Fibroblast of lung (primary cell): Measurements from ENCODE around the gene REXO5. TPM values are rescaled to one million over a fixed set of nuclear protein-coding genes. Genes with fewer than 3 reads are reported as not detected.

Experiments
- DNase-seq, 2 donors: peaks; one replicate each; pipeline versions ENCODE4 v3.0.0 to v3.0.0-alpha.2; 2010; ENCODE audit warnings: low read depth in 2 of 2
- H2AFZ ChIP-seq: 2 replicates; pipeline ENCODE4 v1.5.1; 2012; ENCODE audit warnings: low read length, control low read depth, inconsistent platforms
- H3K27ac ChIP-seq: 2 replicates; pipeline ENCODE4 v1.5.1; 2011; ENCODE audit warnings: low read length, control low read depth; ENCODE audit not compliant: insufficient read depth
- H3K27me3 ChIP-seq: 2 replicates; pipeline ENCODE4 v1.5.1; 2011; ENCODE audit warnings: mild to moderate bottlenecking, low read length; ENCODE audit not compliant: control insufficient read depth, insufficient read depth
- H3K36me3 ChIP-seq: 2 replicates; pipeline ENCODE4 v1.5.1; 2011; ENCODE audit warnings: low read length; ENCODE audit not compliant: control insufficient read depth, insufficient read depth
- H3K4me1 ChIP-seq: 2 replicates; pipeline ENCODE4 v1.5.1; 2011; ENCODE audit warnings: low read length; ENCODE audit not compliant: control insufficient read depth, insufficient read depth; ENCODE audit errors: extremely low read depth
- H3K4me2 ChIP-seq: 2 replicates; pipeline ENCODE4 v1.5.1; 2011; ENCODE audit warnings: low read length, control low read depth; ENCODE audit not compliant: insufficient read depth; ENCODE audit errors: extremely low read depth
- H3K4me3 ChIP-seq, 4 experiments: fragments of 200-600 bp in 1 of 4; sonication (generic) in 1 of 4; replicated peaks in 1 of 4; 2 replicates each; pipeline ENCODE4 v1.5.1; 2011 to 2016; ENCODE audit warnings: low read length in 4 of 4, low read depth in 3 of 4, mild to moderate bottlenecking in 3 of 4, control low read depth in 2 of 4, inconsistent platforms in 1 of 4, mixed read lengths in 1 of 4; ENCODE audit not compliant: insufficient read depth in 1 of 4; ENCODE audit errors: control extremely low read depth in 1 of 4
- H3K79me2 ChIP-seq: 2 replicates; pipeline ENCODE4 v1.5.1; 2012; ENCODE audit warnings: mild to moderate bottlenecking, low read length, inconsistent platforms; ENCODE audit not compliant: control insufficient read depth, insufficient read depth
- H3K9ac ChIP-seq: 2 replicates; pipeline ENCODE4 v1.5.1; 2011; ENCODE audit warnings: mild to moderate bottlenecking, low read length, control low read depth; ENCODE audit not compliant: insufficient read depth
- H3K9me3 ChIP-seq: 2 replicates; pipeline ENCODE4 v1.5.1; 2012; ENCODE audit warnings: low read depth, low read length; ENCODE audit not compliant: control insufficient read depth, insufficient read depth
- H4K20me1 ChIP-seq: 2 replicates; pipeline ENCODE4 v1.5.1; 2011; ENCODE audit warnings: low read length; ENCODE audit not compliant: control insufficient read depth, insufficient read depth; ENCODE audit errors: extremely low read depth
- EZH2 ChIP-seq: IDR thresholded peaks from 2 replicates; pipeline ENCODE4 v1.5.1; 2012; ENCODE audit warnings: low read length, control low read depth, mild to moderate bottlenecking; ENCODE audit errors: missing control alignments
- polyA minus RNA-seq: library from RNA; depleted of rRNA, polyadenylated mRNA; stranded (reverse); fragments of >200 nt; gene quantifications from 2 replicates; pipeline ENCODE4 v1.2.3, GENCODE V29; 2011; ENCODE audit warnings: low replicate concordance
- polyA plus RNA-seq, 2 donors: library from polyadenylated mRNA; depleted of rRNA in 1 of 2; stranded (reverse) in 1 of 2; unstranded in 1 of 2; fragments of >200 nt; gene quantifications; 2 replicates each; pipeline ENCODE4 v1.2.1, GENCODE V29; 2011 to 2012; ENCODE audit warnings: missing spikeins in 1 of 2
- total RNA-seq: library from RNA; depleted of rRNA; stranded (reverse); fragments of >200 nt; gene quantifications from 2 replicates; pipeline ENCODE4 v1.2.1, GENCODE V29; 2014
- TF ChIP-seq, protein P1 (sequence below), 2 donors: IDR thresholded peaks in 1 of 2; conservative IDR thresholded peaks in 1 of 2; 1 replicate in 1 of 2; 2 replicates in 1 of 2; pipeline ENCODE4 v1.5.1; 2011 to 2012; ENCODE audit warnings: low read length in 2 of 2, control low read depth in 1 of 2, inconsistent platforms in 1 of 2, low read depth in 1 of 2, mild to moderate bottlenecking in 1 of 2

REXO5 gene
- total RNA-seq = 3.1 and 9.1 TPM in 2 replicates
- polyA plus RNA-seq = 5.6 and 8.0 TPM in 2 replicates
- 4.3 and 7.6 TPM in 2 replicates for polyA plus RNA-seq (2012)
- 3.0 and 10.1 TPM in 2 replicates for polyA minus RNA-seq

GRCh38 chr16:20806168-20807050 lies at the start of gene REXO5, which contains the start of gene ERI2:
Gene REXO5, plus strand, starts transcription at chr16:20806527. Its CDS starts 427 bp downstream, at chr16:20806954.
Gene ERI2, minus strand, starts transcription at chr16:20806472. Its CDS starts 42 bp downstream, at chr16:20806430.
- H3K36me3 ChIP-seq = no peaks in the 10 kb centered on the region
- peak within 1 kb of the TSS; percentile 88 for H3K27ac ChIP-seq
- no peaks in the 10 kb centered on the region for H3K27me3 ChIP-seq
- TF ChIP-seq, protein P1, sequence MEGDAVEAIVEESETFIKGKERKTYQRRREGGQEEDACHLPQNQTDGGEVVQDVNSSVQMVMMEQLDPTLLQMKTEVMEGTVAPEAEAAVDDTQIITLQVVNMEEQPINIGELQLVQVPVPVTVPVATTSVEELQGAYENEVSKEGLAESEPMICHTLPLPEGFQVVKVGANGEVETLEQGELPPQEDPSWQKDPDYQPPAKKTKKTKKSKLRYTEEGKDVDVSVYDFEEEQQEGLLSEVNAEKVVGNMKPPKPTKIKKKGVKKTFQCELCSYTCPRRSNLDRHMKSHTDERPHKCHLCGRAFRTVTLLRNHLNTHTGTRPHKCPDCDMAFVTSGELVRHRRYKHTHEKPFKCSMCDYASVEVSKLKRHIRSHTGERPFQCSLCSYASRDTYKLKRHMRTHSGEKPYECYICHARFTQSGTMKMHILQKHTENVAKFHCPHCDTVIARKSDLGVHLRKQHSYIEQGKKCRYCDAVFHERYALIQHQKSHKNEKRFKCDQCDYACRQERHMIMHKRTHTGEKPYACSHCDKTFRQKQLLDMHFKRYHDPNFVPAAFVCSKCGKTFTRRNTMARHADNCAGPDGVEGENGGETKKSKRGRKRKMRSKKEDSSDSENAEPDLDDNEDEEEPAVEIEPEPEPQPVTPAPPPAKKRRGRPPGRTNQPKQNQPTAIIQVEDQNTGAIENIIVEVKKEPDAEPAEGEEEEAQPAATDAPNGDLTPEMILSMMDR (conservative IDR thresholded peaks at IDR 0.05 in 1 of 2, IDR thresholded peaks at IDR 0.05 in 1 of 2; ENCODE audit: low read depth in 1 of 2, low read length in 2 of 2) = peak; percentile 64 to 65
- no peak for TF ChIP-seq EZH2
- H4K20me1 ChIP-seq = no peaks in the 10 kb centered on the region
- no peaks in the 10 kb centered on the region for H3K9me3 ChIP-seq
- no peaks in the 10 kb centered on the region for H3K4me1 ChIP-seq
- peak; percentile 95 for DNase-seq
- H3K4me3 ChIP-seq = peak within 1 kb of the TSS; percentile 72 to 95 (median 92)
- peak within 1 kb of the TSS; percentile 80 for H3K9ac ChIP-seq
- H3K4me2 ChIP-seq = peak within 1 kb of the TSS; percentile 95
- peaks cover 2% of the 10 kb centered on the region for H3K79me2 ChIP-seq
- H2AFZ ChIP-seq = peak within 1 kb of the TSS; percentile 93

DNA sequence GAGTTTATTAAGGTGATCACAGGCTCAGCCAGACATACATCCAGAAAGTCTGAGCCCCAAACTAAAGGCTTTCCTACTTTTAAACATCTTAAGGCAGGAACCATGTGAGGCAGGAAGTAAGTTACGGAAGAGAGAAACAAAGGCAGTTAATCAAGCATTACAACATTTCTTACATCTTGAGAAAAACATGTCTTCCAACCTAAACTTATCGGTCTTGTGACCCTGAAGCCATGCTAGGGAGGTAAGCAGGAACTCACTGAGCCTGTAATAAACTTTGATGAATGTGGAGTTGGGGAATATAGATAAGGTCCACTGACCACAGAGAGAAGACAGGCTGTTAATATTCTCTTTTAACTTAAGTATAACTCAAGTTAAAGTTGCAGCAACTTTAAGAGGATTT lies 46.0 kb upstream of the REXO5 start:
- Histone ChIP-seq H3K9ac (no peak overlapping the region), H3K79me2 (no peaks in the 10 kb centered on the region), H3K4me2 (no peak overlapping the region), H3K27ac (no peak overlapping the region), H3K36me3 (no peaks in the 10 kb centered on the region), H2AFZ (no peak overlapping the region), H3K27me3 (no peaks in the 10 kb centered on the region), H3K9me3 (no peaks in the 10 kb centered on the region), H3K4me1 (no peaks in the 10 kb centered on the region), H4K20me1 (no peaks in the 10 kb centered on the region), H3K4me3 (no peak overlapping the region)
- TF ChIP-seq, protein P1 (conservative IDR thresholded peaks at IDR 0.05 in 1 of 2, IDR thresholded peaks at IDR 0.05 in 1 of 2; ENCODE audit: low read depth in 1 of 2, low read length in 2 of 2) = no peak
- TF ChIP-seq EZH2 = no peak
- DNase-seq = no peak

GRCh38 chr16:20761175-20761574 lies 45.2 kb upstream of the REXO5 start:
- Histone ChIP-seq H3K4me3 (no peak overlapping the region), H3K36me3 (no peaks in the 10 kb centered on the region), H2AFZ (no peak overlapping the region), H3K27me3 (no peaks in the 10 kb centered on the region), H3K4me2 (no peak overlapping the region), H3K9me3 (no peaks in the 10 kb centered on the region), H3K4me1 (no peaks in the 10 kb centered on the region), H3K79me2 (no peaks in the 10 kb centered on the region), H4K20me1 (no peaks in the 10 kb centered on the region), H3K9ac (no peak overlapping the region), H3K27ac (no peak overlapping the region)
- TF ChIP-seq, protein P1 (conservative IDR thresholded peaks at IDR 0.05 in 1 of 2, IDR thresholded peaks at IDR 0.05 in 1 of 2; ENCODE audit: low read depth in 1 of 2, low read length in 2 of 2) = no peak
- no peak for TF ChIP-seq EZH2
- no peak for DNase-seq
